Activated naive CD8-positive, alpha-beta T cell treated with anti-CD3 and anti-CD28 coated beads for 36 hours (primary cell): ENCODE data around the gene SEMA5A. TPM values are rescaled to one million over a fixed set of nuclear protein-coding genes. Genes with fewer than 3 reads are reported as not detected.

Experiments
- DNase-seq: peaks from one replicate; pipeline ENCODE4 v3.0.0; 2021
- H3K27ac Mint-ChIP-seq: one replicate; pipeline ENCODE4 v1.8.0; 2022; ENCODE audit warnings: mild to moderate bottlenecking, moderate library complexity, mixed read lengths
- H3K27me3 Mint-ChIP-seq: one replicate; pipeline ENCODE4 v1.8.0; 2022; ENCODE audit warnings: mild to moderate bottlenecking, mixed read lengths
- H3K36me3 Mint-ChIP-seq: one replicate; pipeline ENCODE4 v1.8.0; 2021; ENCODE audit warnings: mild to moderate bottlenecking, mixed read lengths
- H3K4me1 Mint-ChIP-seq: one replicate; pipeline ENCODE4 v1.8.0; 2021; ENCODE audit warnings: mixed read lengths
- H3K4me3 Mint-ChIP-seq: one replicate; pipeline ENCODE4 v1.8.0; 2022; ENCODE audit warnings: mild to moderate bottlenecking, moderate library complexity, mixed read lengths
- H3K9me3 Mint-ChIP-seq: one replicate; pipeline ENCODE4 v1.8.0; 2022; ENCODE audit warnings: mixed read lengths
- total RNA-seq, 2 experiments: library from RNA; stranded (reverse); gene quantifications; one replicate each; pipeline ENCODE4 v1.2.3, GENCODE V29; 2021

SEMA5A gene
- total RNA-seq, 2 experiments from 2014 or later: not detected

GRCh38 chr5:9480499-9480898, 65.4 kb downstream of the SEMA5A start:
- no peak for DNase-seq
- Mint-ChIP-seq H3K27me3 (no peaks in the 10 kb centered on the region), H3K27ac (no peak overlapping the region), H3K9me3 (peaks cover 10% of the 10 kb centered on the region), H3K4me1 (no peaks in the 10 kb centered on the region), H3K36me3 (no peaks in the 10 kb centered on the region), H3K4me3 (no peak overlapping the region)

- H3K36me3 Mint-ChIP-seq: no peaks in the 10 kb centered on the region
- H3K4me1 Mint-ChIP-seq: no peaks in the 10 kb centered on the region
- no peak overlapping the region for H3K4me3 Mint-ChIP-seq
- no peak for DNase-seq
- no peak overlapping the region for H3K27ac Mint-ChIP-seq
- H3K9me3 Mint-ChIP-seq: peaks cover 10% of the 10 kb centered on the region
- H3K27me3 Mint-ChIP-seq: no peaks in the 10 kb centered on the region
Measured at GRCh38 chr5:9479990-9480389, 65.9 kb downstream of the SEMA5A start.

GRCh38 chr5:9479361-9479760, 66.5 kb downstream of the SEMA5A start:
- Mint-ChIP-seq H3K9me3 (peaks cover 10% of the 10 kb centered on the region), H3K36me3 (no peaks in the 10 kb centered on the region), H3K4me3 (no peak overlapping the region), H3K27ac (no peak overlapping the region), H3K27me3 (no peaks in the 10 kb centered on the region), H3K4me1 (no peaks in the 10 kb centered on the region)
- DNase-seq: no peak

GRCh38 chr5:9477537-9477936, 68.3 kb downstream of the SEMA5A start:
- no peaks in the 10 kb centered on the region for H3K4me1 Mint-ChIP-seq
- peaks cover 4% of the 10 kb centered on the region for H3K27me3 Mint-ChIP-seq
- no peaks in the 10 kb centered on the region for H3K36me3 Mint-ChIP-seq
- no peak for DNase-seq
- H3K9me3 Mint-ChIP-seq: peaks cover 14% of the 10 kb centered on the region
- H3K27ac Mint-ChIP-seq: no peak overlapping the region
- H3K4me3 Mint-ChIP-seq: no peak overlapping the region

GRCh38 chr5:9474219-9475002, 71.5 kb downstream of the SEMA5A start:
- no peak overlapping the region for H3K4me3 Mint-ChIP-seq
- H3K27me3 Mint-ChIP-seq: peaks cover 4% of the 10 kb centered on the region
- DNase-seq: no peak
- H3K9me3 Mint-ChIP-seq: peaks cover 14% of the 10 kb centered on the region
- no peak overlapping the region for H3K27ac Mint-ChIP-seq
- H3K36me3 Mint-ChIP-seq: no peaks in the 10 kb centered on the region
- no peaks in the 10 kb centered on the region for H3K4me1 Mint-ChIP-seq

GRCh38 chr5:9473624-9474023, 72.3 kb downstream of the SEMA5A start:
- Mint-ChIP-seq H3K27me3 (peaks cover 4% of the 10 kb centered on the region), H3K27ac (no peak overlapping the region), H3K9me3 (peaks cover 14% of the 10 kb centered on the region), H3K36me3 (no peaks in the 10 kb centered on the region), H3K4me1 (no peaks in the 10 kb centered on the region), H3K4me3 (no peak overlapping the region)
- no peak for DNase-seq

GRCh38 chr5:9470410-9470809, 75.5 kb downstream of the SEMA5A start:
- Mint-ChIP-seq H3K4me1 (no peaks in the 10 kb centered on the region), H3K27me3 (peaks cover 4% of the 10 kb centered on the region), H3K27ac (no peak overlapping the region), H3K9me3 (peaks cover 4% of the 10 kb centered on the region), H3K36me3 (no peaks in the 10 kb centered on the region), H3K4me3 (no peak overlapping the region)
- no peak for DNase-seq

GRCh38 chr5:9468060-9468388, 77.9 kb downstream of the SEMA5A start:
- H3K27ac Mint-ChIP-seq: no peak overlapping the region
- no peak overlapping the region for H3K4me3 Mint-ChIP-seq
- no peaks in the 10 kb centered on the region for H3K4me1 Mint-ChIP-seq
- H3K36me3 Mint-ChIP-seq: no peaks in the 10 kb centered on the region
- no peaks in the 10 kb centered on the region for H3K27me3 Mint-ChIP-seq
- H3K9me3 Mint-ChIP-seq: no peaks in the 10 kb centered on the region
- DNase-seq: no peak

- H3K27me3 Mint-ChIP-seq: no peaks in the 10 kb centered on the region
- no peak overlapping the region for H3K4me3 Mint-ChIP-seq
- no peak for DNase-seq
- no peak overlapping the region for H3K27ac Mint-ChIP-seq
- no peaks in the 10 kb centered on the region for H3K9me3 Mint-ChIP-seq
- H3K36me3 Mint-ChIP-seq: no peaks in the 10 kb centered on the region
- H3K4me1 Mint-ChIP-seq: no peaks in the 10 kb centered on the region
Measured at GRCh38 chr5:9467199-9468059, 78.4 kb downstream of the SEMA5A start.

- DNase-seq: no peak
- Mint-ChIP-seq H3K27ac (no peak overlapping the region), H3K9me3 (no peaks in the 10 kb centered on the region), H3K27me3 (no peaks in the 10 kb centered on the region), H3K36me3 (no peaks in the 10 kb centered on the region), H3K4me3 (no peak overlapping the region), H3K4me1 (no peaks in the 10 kb centered on the region)
Measured at GRCh38 chr5:9466697-9467096, 79.2 kb downstream of the SEMA5A start.

- DNase-seq: no peak
- Mint-ChIP-seq H3K36me3 (no peaks in the 10 kb centered on the region), H3K27ac (no peak overlapping the region), H3K4me1 (no peaks in the 10 kb centered on the region), H3K9me3 (no peaks in the 10 kb centered on the region), H3K4me3 (no peak overlapping the region), H3K27me3 (no peaks in the 10 kb centered on the region)
Measured at GRCh38 chr5:9464478-9464877, 81.4 kb downstream of the SEMA5A start.

- Mint-ChIP-seq H3K27ac (no peak overlapping the region), H3K4me1 (no peaks in the 10 kb centered on the region), H3K9me3 (peaks cover 3% of the 10 kb centered on the region), H3K36me3 (no peaks in the 10 kb centered on the region), H3K27me3 (no peaks in the 10 kb centered on the region), H3K4me3 (no peak overlapping the region)
- no peak for DNase-seq
Measured at GRCh38 chr5:9462109-9462508, 83.8 kb downstream of the SEMA5A start.

- Mint-ChIP-seq H3K27ac (no peak overlapping the region), H3K27me3 (no peaks in the 10 kb centered on the region), H3K36me3 (no peaks in the 10 kb centered on the region), H3K4me3 (no peak overlapping the region), H3K4me1 (no peaks in the 10 kb centered on the region), H3K9me3 (peaks cover 5% of the 10 kb centered on the region)
- no peak for DNase-seq
Measured at GRCh38 chr5:9460885-9461645, 84.8 kb downstream of the SEMA5A start.

- no peak for DNase-seq
- H3K4me3 Mint-ChIP-seq: no peak overlapping the region
- H3K36me3 Mint-ChIP-seq: no peaks in the 10 kb centered on the region
- H3K27me3 Mint-ChIP-seq: no peaks in the 10 kb centered on the region
- H3K27ac Mint-ChIP-seq: no peak overlapping the region
- peaks cover 8% of the 10 kb centered on the region for H3K9me3 Mint-ChIP-seq
- no peaks in the 10 kb centered on the region for H3K4me1 Mint-ChIP-seq
Measured at GRCh38 chr5:9456435-9457042, 89.3 kb downstream of the SEMA5A start.
